A549 (cell line): Measurements from ENCODE around the gene ATP2C1.

ENCODE experiments used
- CTCF ChIP-seq: fragments of >200 bp; sonication (Bioruptor Twin); formaldehyde crosslinking; IDR thresholded peaks from 3 replicates; pipeline ENCODE4 v1.5.1; 2016
- EP300 ChIP-seq, 2 experiments: fragments of >200 bp; sonication (Bioruptor Twin); formaldehyde crosslinking; IDR thresholded peaks; 2 replicates in 1 of 2; 3 replicates in 1 of 2; pipeline ENCODE4 v1.6.1; 2016 to 2017
- NR3C1 ChIP-seq: fragments of >200 bp; sonication (Bioruptor Twin); formaldehyde crosslinking; IDR thresholded peaks from 3 replicates; pipeline ENCODE4 v1.6.1; 2017
- POLR2A ChIP-seq: IDR thresholded peaks from 2 replicates; pipeline ENCODE4 v1.6.1; 2012; ENCODE audit warnings: mild to moderate bottlenecking, low read length

- TF ChIP-seq EP300 (IDR thresholded peaks at IDR 0.05) (no peak), POLR2A (no peak), CTCF (no peak), NR3C1 (no peak)
Observed at GRCh38 chr3:130895690-130896488, 2.0 kb downstream of the ATP2C1 start.
